DND-41 (cell line): ENCODE measurements around the gene GRIP2.

Source experiments
- ATAC-seq: fragments of 200-7000 bp; cut with Tn5 transposase; 3 replicates; pipeline ENCODE4 v1.9.1; 2021; ENCODE audit warnings: low read depth; ENCODE audit not compliant: insufficient read depth
- DNase-seq: peaks from one replicate; pipeline ENCODE4 v3.0.0-alpha.2; 2020
- H2AFZ ChIP-seq: 2 replicates; pipeline ENCODE4 v1.6.0; 2012; ENCODE audit warnings: low read depth, low read length
- H3K27ac ChIP-seq: 2 replicates; pipeline ENCODE4 v1.5.1; 2012; ENCODE audit warnings: low read length, inconsistent platforms
- H3K27me3 ChIP-seq: fragments of 200-600 bp; sonication (generic); 2 replicates; pipeline ENCODE4 v1.6.0; 2012; ENCODE audit warnings: low read length, mild to moderate bottlenecking, inconsistent platforms; ENCODE audit not compliant: insufficient read depth, poor library complexity
- H3K36me3 ChIP-seq: 2 replicates; pipeline ENCODE4 v1.5.1; 2012; ENCODE audit warnings: low read length, inconsistent platforms; ENCODE audit not compliant: insufficient read depth
- H3K4me1 ChIP-seq: 2 replicates; pipeline ENCODE4 v1.5.1; 2012; ENCODE audit warnings: mild to moderate bottlenecking, low read length; ENCODE audit not compliant: insufficient read depth
- H3K4me2 ChIP-seq: 2 replicates; pipeline ENCODE4 v1.6.0; 2012; ENCODE audit warnings: mild to moderate bottlenecking, moderate library complexity, low read length, inconsistent platforms; ENCODE audit not compliant: insufficient read depth
- H3K4me3 ChIP-seq, 2 experiments: fragments of 200-600 bp in 1 of 2; shearing (Covaris generic) in 1 of 2; 2 replicates each; pipeline ENCODE4 v1.5.1; 2012 to 2016; ENCODE audit warnings: inconsistent platforms in 2 of 2, low read length in 2 of 2, mild to moderate bottlenecking in 2 of 2, low read depth in 1 of 2, moderate library complexity in 1 of 2
- H3K79me2 ChIP-seq: 2 replicates; pipeline ENCODE4 v1.6.0; 2012; ENCODE audit warnings: low read length, inconsistent platforms; ENCODE audit not compliant: insufficient read depth
- H3K9ac ChIP-seq: 2 replicates; pipeline ENCODE4 v1.6.0; 2012; ENCODE audit warnings: low read depth, mild to moderate bottlenecking, inconsistent platforms, low read length, moderate library complexity
- H3K9me3 ChIP-seq: 2 replicates; pipeline ENCODE4 v1.5.1; 2012; ENCODE audit warnings: low read length, moderate library complexity, mild to moderate bottlenecking, inconsistent platforms; ENCODE audit not compliant: insufficient read depth, severe bottlenecking
- H4K20me1 ChIP-seq: 2 replicates; pipeline ENCODE4 v1.6.0; 2012; ENCODE audit warnings: low read length; ENCODE audit not compliant: insufficient read depth
- EZH2 ChIP-seq: IDR thresholded peaks from 3 replicates; pipeline ENCODE4 v1.6.1; 2012; ENCODE audit warnings: borderline replicate concordance, low read depth, mild to moderate bottlenecking, moderate library complexity, low read length, inconsistent platforms; ENCODE audit not compliant: severe bottlenecking
- TF ChIP-seq, protein P1 (sequence below): IDR thresholded peaks from 2 replicates; pipeline ENCODE4 v1.5.1; 2012; ENCODE audit warnings: borderline replicate concordance, low read length, moderate library complexity, mild to moderate bottlenecking; ENCODE audit not compliant: poor library complexity, severe bottlenecking; ENCODE audit errors: extremely low read depth

The GRIP2 gene

DNA sequence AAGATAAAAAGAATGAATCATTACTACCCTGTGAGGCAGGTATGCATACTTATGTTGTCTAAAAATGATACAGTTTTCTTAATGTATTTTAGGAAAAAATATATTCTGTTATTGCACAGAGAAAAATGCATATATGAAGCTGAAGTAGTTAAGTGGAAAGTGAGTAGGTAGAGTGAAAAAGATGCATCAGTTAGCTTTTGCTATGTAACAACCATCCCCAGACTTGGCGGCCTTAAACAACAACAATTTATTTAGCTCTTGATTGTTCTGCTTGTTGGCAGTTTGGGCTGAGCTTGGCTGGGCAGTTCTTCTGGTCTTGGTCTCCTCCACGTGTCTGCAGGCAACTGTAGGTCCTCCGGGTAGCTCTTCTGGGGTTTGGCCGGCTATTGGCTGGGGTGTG lies 92.1 kb downstream of the GRIP2 start:
- ATAC-seq (no peak), DNase-seq (no peak)
- Histone ChIP-seq H3K4me1 (no peaks in the 10 kb centered on the region), H4K20me1 (no peaks in the 10 kb centered on the region), H3K9me3 (no peaks in the 10 kb centered on the region), H3K9ac (no peak overlapping the region), H3K4me3 (no peak overlapping the region), H3K4me2 (no peak overlapping the region), H3K27me3 (no peaks in the 10 kb centered on the region), H2AFZ (no peak overlapping the region), H3K27ac (no peak overlapping the region), H3K36me3 (peaks cover 82% of the 10 kb centered on the region), H3K79me2 (no peaks in the 10 kb centered on the region; the same call in 1 of the 2 replicates)
- TF ChIP-seq EZH2: no peak

DNA sequence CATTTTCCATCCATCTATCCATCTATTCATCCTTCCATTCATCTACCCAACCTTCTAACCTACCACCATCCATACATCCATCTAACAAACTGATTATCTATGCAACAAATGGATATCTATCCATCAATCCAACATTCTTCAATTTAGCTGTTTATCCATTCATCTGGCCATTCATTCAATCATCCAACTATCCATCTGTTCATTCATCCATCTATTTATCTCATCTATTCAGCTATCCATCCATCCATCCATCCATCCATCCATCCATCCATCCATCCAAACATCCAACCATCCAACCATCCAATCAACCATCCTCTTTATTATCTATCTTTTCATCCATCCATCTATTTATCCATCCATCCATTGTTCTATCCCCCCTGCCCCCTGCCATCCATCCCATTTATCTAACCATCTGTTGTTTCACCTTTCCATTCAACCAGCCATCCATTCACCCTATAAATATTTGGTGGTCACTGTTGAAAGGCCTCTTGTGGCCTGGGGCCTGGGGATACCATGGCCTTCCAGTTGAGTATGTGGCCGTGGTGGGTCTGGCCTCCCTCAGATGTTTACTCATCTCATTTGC lies 93.1 kb downstream of the GRIP2 start:
- TF ChIP-seq EZH2: no peak
- TF ChIP-seq, protein P1, sequence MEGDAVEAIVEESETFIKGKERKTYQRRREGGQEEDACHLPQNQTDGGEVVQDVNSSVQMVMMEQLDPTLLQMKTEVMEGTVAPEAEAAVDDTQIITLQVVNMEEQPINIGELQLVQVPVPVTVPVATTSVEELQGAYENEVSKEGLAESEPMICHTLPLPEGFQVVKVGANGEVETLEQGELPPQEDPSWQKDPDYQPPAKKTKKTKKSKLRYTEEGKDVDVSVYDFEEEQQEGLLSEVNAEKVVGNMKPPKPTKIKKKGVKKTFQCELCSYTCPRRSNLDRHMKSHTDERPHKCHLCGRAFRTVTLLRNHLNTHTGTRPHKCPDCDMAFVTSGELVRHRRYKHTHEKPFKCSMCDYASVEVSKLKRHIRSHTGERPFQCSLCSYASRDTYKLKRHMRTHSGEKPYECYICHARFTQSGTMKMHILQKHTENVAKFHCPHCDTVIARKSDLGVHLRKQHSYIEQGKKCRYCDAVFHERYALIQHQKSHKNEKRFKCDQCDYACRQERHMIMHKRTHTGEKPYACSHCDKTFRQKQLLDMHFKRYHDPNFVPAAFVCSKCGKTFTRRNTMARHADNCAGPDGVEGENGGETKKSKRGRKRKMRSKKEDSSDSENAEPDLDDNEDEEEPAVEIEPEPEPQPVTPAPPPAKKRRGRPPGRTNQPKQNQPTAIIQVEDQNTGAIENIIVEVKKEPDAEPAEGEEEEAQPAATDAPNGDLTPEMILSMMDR: no peak
- DNase-seq: no peak
- Histone ChIP-seq H3K9me3 (no peaks in the 10 kb centered on the region), H3K9ac (no peak overlapping the region), H3K4me2 (no peak overlapping the region), H2AFZ (no peak overlapping the region), H3K4me3 (no peak overlapping the region), H4K20me1 (no peaks in the 10 kb centered on the region), H3K79me2 (no peaks in the 10 kb centered on the region; the same call in 1 of the 2 replicates), H3K36me3 (peaks cover 73% of the 10 kb centered on the region), H3K4me1 (no peaks in the 10 kb centered on the region), H3K27me3 (no peaks in the 10 kb centered on the region), H3K27ac (no peak overlapping the region)
- no peak for ATAC-seq

DNA sequence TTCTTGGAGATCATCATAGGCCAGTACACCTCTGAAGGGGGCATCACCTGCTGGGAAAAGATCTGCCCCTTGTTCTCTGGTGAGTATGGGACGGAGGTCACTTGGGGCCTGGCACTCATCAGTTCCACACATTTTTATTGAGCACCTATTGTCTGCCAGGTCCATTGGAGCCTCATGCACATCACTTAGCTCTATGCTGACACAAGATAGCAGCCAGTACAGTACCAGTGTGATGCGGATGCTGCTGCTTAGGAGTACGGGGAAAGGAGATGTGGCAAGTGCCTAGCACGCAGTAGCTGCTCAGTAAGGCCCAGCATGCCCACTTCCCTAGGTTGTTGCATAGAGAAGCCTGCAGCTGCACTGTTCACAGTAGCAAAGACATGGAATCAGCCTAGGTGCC lies 94.4 kb downstream of the GRIP2 start:
- peaks cover 62% of the 10 kb centered on the region for H3K36me3 ChIP-seq
- H3K79me2 ChIP-seq: peaks cover 3% of the 10 kb centered on the region; the same call in 1 of the 2 replicates
- peaks cover 8% of the 10 kb centered on the region for H4K20me1 ChIP-seq
- no peaks in the 10 kb centered on the region for H3K27me3 ChIP-seq
- DNase-seq (no peak), ATAC-seq (no peak)
- no peaks in the 10 kb centered on the region for H3K9me3 ChIP-seq
- H3K4me2 ChIP-seq: no peak overlapping the region
- no peaks in the 10 kb centered on the region for H3K4me1 ChIP-seq
- no peak overlapping the region for H2AFZ ChIP-seq
- TF ChIP-seq, protein P1: no peak
- TF ChIP-seq EZH2: no peak
- H3K9ac ChIP-seq: no peak overlapping the region
- no peak overlapping the region for H3K4me3 ChIP-seq
- no peak overlapping the region for H3K27ac ChIP-seq

DNA sequence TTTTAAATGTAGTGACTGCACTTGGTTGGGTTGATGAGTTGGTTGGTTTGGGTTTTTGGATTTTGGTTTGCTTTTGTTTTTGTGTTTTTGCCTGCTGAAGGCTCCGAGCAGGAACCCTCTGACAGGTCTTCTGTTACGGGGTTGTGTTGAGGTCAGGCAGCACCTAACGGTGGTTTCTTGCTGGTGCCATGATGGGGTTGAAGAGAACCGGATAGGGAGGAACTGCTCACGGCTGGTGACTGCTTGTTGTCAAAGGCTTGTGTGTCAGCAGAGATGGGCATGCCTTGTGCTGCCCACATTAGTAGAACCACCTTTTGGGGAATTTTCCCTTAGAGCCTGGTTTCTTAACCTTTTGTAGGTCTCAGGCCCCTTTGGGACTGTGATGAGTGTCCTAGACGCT lies 95.8 kb downstream of the GRIP2 start:
- no peak overlapping the region for H2AFZ ChIP-seq
- no peak for DNase-seq
- H4K20me1 ChIP-seq: peaks cover 17% of the 10 kb centered on the region

More for the DNA sequence above, 95.8 kb downstream of the GRIP2 start:
- peaks cover 13% of the 10 kb centered on the region; the same call in 1 of the 2 replicates for H3K79me2 ChIP-seq
- H3K9me3 ChIP-seq: no peaks in the 10 kb centered on the region
- H3K4me2 ChIP-seq: no peak overlapping the region
- H3K4me1 ChIP-seq: no peaks in the 10 kb centered on the region
- H3K9ac ChIP-seq: no peak overlapping the region
- peaks cover 51% of the 10 kb centered on the region for H3K36me3 ChIP-seq
- no peaks in the 10 kb centered on the region for H3K27me3 ChIP-seq
- TF ChIP-seq EZH2: no peak
- TF ChIP-seq, protein P1: no peak
- ATAC-seq: no peak
- H3K4me3 ChIP-seq: no peak overlapping the region
- no peak overlapping the region for H3K27ac ChIP-seq
